Measurements from ENCODE around the gene B3GALT5.
"Not testable (repeated sequence)": the region's sequence is repeated elsewhere in the genome, so short reads cannot be mapped to it uniquely, and the experiment has no call there.

The B3GALT5 gene

GRCh38 chr21:39669485-39669884 is 56.7 kb downstream of the B3GALT5 start:
- no peak for DNase-seq

GRCh38 chr21:39669976-39670661 is 57.4 kb downstream of the B3GALT5 start:
- DNase-seq = no peak

- no peak for DNase-seq
Measured at GRCh38 chr21:39670701-39671100, 58.0 kb downstream of the B3GALT5 start.

GRCh38 chr21:39671986-39672385 is 59.2 kb downstream of the B3GALT5 start:
- no peak for DNase-seq

GRCh38 chr21:39673163-39673562 is 60.4 kb downstream of the B3GALT5 start:
- no peak for DNase-seq

GRCh38 chr21:39673736-39674135 is 61.0 kb downstream of the B3GALT5 start:
- DNase-seq = no peak

GRCh38 chr21:39674801-39675200 is 62.1 kb downstream of the B3GALT5 start:
- no peak for DNase-seq

GRCh38 chr21:39675590-39675989 is 62.9 kb downstream of the B3GALT5 start:
- no peak for DNase-seq

- DNase-seq = peak; percentile 73
Measured at GRCh38 chr21:39675993-39676661, 63.4 kb downstream of the B3GALT5 start.

- DNase-seq = no peak
Measured at GRCh38 chr21:39680216-39680615, 67.5 kb downstream of the B3GALT5 start.

GRCh38 chr21:39681257-39681656 is 68.5 kb downstream of the B3GALT5 start:
- no peak for DNase-seq

GRCh38 chr21:39681845-39682244 is 69.1 kb downstream of the B3GALT5 start:
- no peak for DNase-seq

GRCh38 chr21:39685236-39685635 is 72.5 kb downstream of the B3GALT5 start:
- DNase-seq = no peak

GRCh38 chr21:39685991-39686390 is 73.3 kb downstream of the B3GALT5 start:
- DNase-seq = no peak

- no peak for DNase-seq
Measured at GRCh38 chr21:39686646-39687468, 74.1 kb downstream of the B3GALT5 start.

GRCh38 chr21:39688010-39688409 is 75.3 kb downstream of the B3GALT5 start:
- DNase-seq = no peak

- not testable (repeated sequence) for DNase-seq
Measured at GRCh38 chr21:39689860-39690259, 77.1 kb downstream of the B3GALT5 start.

- DNase-seq = no peak
Measured at GRCh38 chr21:39690454-39690853, 77.7 kb downstream of the B3GALT5 start.

GRCh38 chr21:39694750-39695149 is 82.0 kb downstream of the B3GALT5 start:
- DNase-seq = no peak

GRCh38 chr21:39696196-39696595 is 83.5 kb downstream of the B3GALT5 start:
- DNase-seq = no peak

- DNase-seq = no peak
Measured at GRCh38 chr21:39696618-39697017, 83.9 kb downstream of the B3GALT5 start.

- no peak for DNase-seq
Measured at GRCh38 chr21:39700318-39700717, 87.6 kb downstream of the B3GALT5 start.

GRCh38 chr21:39703578-39703977 is 90.8 kb downstream of the B3GALT5 start:
- no peak for DNase-seq

GRCh38 chr21:39705849-39706248 is 93.1 kb downstream of the B3GALT5 start:
- no peak for DNase-seq
